Putamen (tissue), 1 donor: ENCODE data around the gene TK1.
"Not testable (repeated sequence)": the region's sequence is repeated elsewhere in the genome, so short reads cannot be mapped to it uniquely, and the experiment has no call there.

Experiments
- DNase-seq: peaks from one replicate; pipeline ENCODE4 v3.0.0-alpha.2; 2016; ENCODE audit warnings: low spot score

Gene TK1

DNA sequence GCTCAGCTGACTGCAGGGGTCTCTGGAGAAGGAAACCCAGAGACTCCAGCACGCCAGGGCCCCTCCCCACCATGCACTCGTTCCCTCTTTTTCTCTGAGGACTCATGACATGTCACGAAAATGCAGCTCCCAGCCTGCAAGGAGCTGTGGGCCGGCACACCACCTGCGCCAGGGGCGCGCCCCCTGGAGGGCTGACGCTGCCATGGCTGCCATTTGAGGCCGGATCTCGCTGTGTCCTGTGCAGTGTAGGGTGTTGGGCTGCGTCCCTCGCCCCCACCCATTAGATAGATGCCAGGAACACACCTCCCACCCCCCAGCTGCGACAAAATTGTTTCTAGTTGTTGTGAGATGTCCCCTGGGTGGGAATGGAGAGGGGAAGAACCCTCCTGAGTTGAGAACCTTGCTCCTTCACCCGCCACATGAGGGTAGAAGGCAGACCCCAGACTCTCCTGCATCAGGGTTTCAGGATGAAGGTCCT lies 10.3 kb downstream of the TK1 start:
- peak; percentile 57 for DNase-seq

DNA sequence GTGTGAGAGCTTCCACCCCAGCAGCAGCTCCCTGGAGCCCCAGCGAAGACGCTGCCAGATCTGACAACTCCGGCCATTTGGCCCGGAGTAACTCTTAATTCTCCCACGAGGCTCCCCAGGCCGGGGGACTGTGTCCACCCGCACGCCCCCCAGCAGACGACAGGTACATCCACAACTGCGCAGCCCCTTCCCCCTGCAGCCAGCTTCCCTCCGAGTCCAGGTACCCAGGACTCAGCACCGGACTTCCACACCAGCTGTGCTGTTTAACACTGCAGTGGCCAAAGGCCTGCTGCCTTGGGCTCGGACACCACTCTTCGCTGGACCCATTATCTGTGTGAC lies 11.2 kb downstream of the TK1 start:
- DNase-seq: no peak

DNA sequence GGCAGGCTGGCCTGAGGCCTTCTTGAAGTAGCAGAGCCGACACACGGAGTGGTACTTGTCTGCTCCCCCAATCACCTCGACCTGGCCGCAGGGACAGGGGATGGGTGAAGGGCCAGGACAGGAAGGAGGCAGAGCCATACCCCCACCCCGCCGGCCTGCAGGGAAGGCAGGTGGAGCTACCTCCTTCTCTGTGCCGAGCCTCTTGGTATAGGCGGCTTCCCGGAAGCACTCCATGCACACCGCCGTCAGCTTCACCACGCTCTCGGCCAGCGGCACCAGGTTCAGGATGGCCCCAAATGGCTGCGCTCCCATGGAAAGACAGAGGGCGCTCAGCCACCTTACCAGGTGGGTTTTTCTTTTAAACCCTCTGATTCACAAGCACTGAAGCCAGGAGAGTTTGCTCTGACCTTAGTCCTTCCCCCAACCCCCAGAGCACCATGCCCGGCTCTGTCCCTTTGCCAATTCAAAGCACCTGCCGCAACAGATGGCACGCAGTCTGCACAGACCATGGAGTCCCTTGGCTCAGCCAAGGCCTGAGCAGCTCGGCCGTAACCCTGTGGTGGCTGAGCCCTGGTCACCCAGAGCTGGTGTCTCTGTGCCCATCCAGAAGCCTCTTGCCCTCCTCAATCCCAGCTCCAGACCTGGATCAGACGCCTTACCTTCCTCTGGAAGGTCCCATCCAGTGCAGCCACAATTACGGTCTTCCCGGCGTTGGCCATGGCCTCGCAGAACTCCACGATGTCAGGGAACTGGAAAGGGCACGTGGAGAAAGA lies 11.8 kb downstream of the TK1 start:
- no peak for DNase-seq

DNA sequence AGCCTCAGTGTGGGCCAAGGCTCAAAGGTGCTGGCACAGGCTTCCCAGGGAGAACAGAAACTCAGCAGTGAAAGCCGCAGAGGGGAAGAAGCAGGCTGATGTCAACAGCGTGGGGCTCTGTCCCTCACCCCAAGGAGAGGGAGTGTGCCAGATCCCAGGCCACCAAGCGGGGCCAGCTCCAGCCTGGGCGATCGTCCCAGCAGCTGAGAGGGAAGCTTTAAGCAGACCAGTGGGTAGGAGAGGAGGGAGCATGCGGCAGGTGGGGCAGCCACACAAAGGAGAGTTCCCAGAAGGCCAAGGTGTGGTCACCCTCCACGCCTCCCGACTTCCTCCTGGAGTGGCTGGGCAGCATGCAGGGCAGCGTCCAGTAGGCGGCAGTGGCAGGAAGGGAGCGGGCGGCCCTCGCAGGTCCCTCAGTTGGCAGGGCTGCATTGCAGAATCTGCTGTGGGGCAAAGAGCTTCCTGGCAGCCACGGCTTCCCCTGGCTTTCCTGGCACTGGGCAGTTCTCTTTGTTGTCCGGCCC lies 12.4 kb downstream of the TK1 start:
- peak; percentile 82 for DNase-seq

DNA sequence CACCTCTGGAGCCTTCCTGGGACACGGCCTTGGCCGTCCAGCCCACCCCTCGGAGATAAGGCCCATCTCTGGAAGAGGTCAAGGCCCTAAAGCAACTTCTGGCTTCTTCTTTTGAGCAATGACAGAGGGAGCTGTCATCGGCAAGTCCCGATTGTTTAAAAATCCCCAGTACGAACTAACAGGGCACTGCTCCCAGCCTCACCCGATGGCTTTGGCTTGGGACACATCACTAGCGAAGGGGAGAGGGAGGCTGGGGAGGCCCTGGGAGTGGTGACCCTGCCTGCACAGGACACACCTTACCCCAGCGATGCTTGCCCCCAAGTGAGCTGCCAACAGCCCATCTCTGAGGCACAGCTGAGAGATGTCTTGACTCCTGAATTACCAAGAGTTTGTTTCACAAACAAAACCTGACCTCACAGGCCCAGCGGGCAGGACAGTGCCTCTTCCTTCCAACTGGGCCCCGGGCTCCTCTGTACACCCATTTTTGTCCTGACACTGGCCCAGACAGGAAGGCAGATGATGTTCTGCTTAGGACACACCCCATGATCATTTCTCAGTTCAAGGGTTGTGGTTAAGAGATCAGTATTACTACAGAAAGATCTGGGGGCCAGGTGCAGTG lies 13.6 kb downstream of the TK1 start:
- DNase-seq: no peak

DNA sequence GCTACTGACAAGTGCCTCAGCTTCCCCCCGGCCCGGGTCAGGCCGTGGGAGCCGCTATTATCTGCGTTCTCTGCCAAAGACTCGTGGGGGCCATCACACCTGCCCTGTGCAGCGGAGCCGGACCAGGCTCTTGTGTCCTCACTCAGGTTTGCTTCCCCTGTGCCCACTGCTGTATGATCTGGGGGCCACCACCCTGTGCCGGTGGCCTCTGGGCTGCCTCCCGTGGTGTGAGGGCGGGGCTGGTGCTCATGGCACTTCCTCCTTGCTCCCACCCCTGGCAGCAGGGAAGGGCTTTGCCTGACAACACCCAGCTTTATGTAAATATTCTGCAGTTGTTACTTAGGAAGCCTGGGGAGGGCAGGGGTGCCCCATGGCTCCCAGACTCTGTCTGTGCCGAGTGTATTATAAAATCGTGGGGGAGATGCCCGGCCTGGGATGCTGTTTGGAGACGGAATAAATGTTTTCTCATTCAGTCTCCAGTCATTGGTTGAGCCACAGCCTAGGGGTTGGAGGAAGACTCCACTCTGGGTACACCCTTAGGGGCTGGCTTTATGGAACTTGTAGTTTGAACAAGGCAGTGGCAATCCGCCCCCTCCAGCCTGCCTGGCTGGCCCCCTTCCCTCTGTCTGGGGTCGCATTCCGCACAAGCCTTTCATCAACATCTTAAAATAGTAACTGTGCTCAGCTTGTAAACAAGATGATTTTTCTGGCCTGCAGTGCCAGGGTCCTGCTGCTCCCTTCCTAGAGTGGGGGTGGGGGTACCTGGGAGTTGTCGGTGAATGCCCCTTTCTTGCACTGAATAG lies 14.4 kb downstream of the TK1 start:
- no peak for DNase-seq

DNA sequence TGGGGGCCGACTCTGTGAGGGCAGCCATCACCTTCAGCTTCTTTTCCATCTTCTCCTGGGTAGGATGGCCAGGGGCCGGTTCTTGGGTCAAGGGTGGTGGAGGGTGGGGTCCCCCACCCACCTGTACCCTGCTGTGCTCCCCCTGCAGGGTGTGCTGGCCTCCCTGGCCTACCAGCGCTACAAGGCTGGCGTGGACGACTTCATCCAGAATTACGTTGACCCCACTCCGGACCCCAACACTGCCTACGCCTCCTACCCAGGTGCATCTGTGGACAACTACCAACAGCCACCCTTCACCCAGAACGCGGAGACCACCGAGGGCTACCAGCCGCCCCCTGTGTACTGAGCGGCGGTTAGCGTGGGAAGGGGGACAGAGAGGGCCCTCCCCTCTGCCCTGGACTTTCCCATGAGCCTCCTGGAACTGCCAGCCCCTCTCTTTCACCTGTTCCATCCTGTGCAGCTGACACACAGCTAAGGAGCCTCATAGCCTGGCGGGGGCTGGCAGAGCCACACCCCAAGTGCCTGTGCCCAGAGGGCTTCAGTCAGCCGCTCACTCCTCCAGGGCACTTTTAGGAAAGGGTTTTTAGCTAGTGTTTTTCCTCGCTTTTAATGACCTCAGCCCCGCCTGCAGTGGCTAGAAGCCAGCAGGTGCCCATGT lies 15.1 kb downstream of the TK1 start:
- not testable (repeated sequence) for DNase-seq

DNA sequence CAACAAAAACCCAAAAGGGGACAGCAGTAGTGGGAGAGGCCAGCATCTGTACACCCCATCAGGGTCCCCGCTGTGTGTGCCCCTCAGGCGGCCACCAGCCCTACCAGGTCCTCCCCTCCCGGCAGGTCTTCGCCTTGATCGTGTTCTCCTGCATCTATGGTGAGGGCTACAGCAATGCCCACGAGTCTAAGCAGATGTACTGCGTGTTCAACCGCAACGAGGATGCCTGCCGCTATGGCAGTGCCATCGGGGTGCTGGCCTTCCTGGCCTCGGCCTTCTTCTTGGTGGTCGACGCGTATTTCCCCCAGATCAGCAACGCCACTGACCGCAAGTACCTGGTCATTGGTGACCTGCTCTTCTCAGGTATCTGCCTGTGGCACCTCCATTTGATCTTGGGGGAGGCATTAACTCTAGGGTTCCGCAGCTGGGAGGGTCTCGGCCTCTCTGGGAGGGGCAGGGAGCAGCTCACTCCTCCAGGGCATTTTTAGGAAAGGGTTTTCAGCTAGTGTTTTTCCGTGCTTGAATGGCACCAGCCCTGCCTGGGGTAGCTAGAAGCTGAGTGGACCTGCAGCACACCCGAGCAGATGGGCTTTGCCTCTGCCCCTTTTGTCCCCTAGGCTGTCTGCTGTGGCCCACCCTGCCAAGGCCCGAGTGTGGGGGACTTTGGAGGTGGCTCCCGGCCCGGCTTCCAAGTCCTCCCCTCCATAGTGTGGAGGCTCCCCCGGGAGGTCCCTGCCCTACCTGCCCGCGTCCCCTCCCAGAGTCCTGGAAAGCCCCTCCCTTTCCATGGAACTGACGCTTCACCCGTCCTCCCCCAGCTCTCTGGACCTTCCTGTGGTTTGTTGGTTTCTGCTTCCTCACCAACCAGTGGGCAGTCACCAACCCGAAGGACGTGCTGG lies 15.9 kb downstream of the TK1 start:
- no peak for DNase-seq

DNA sequence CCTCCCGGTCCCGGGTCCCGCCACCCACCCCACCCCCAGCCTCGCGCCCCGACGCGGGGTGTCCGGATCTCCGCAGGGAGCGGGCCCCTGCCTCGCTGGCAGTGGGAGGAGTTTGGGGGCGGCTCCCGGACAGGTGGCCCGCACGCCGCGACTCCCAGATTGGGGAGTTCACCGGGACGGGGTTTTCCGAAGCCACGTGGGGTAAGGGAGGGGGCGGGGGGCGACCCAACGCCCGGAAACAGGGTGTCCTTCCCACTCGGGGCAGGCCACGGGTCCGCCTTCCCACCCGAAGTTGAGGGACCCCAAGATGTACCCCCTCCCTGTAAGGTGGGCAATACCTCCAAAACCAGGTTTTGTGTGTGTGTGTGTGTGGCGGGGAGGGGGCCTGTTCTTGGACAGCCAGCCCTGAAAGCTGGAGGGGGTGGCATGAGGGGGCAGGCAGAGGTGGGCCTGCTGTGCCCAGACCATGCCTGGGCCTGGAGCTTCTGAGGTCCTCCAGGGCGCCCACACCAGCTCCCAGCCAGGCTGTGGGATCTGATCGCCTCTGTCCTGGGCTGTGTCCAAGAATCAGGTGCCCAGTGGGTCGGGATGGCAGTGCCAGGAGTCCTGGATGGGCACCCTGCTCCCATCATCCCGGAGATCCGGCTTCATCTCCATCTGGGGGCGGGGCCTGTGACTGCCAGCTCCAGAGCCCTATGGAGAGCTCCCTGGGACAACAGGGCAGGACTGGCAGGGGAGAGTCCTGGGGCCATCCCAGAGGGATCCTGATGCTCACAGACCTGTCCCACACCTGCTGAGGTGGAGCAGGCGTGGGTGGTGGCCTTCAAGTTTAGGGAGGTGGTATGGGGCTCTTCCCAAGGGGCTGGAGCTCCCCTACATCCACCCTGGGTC lies 17.7 kb downstream of the TK1 start:
- DNase-seq: peak; percentile 61

DNA sequence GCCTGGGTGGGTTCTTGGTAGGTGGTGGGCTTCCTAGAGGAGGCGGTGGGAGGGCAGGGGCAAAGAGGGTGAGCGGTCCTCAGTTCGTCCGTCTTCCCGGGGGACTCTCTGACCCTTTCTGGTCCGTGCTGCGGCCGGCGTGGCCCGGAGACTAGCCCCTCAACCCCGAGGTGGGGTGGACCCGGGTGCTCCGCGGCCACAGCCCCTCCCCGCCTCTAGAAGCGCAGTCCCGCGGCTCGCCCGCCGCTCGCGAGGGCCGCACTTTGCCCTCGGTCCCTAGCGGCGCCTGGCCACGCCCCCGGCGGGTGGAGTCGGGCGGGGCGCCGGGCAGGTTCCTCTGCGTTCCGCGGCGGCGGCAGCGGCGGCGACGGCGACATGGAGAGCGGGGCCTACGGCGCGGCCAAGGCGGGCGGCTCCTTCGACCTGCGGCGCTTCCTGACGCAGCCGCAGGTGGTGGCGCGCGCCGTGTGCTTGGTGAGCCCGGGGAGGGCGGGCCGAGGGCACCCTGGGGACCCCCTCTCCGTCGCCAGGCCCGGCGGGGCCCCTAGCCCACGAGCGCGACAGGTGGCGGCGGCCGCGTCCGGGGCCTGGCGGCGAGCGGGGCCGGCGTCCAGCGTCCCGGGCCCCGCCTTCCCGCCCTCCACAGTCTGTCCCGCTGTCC lies 18.5 kb downstream of the TK1 start, which contains the start of gene SYNGR2:
Gene SYNGR2 (plus strand): TSS at position 340 of the 661 bp plus-strand sequence. CDS start 36 bp downstream, at position 376.
- peak; percentile 77 for DNase-seq

DNA sequence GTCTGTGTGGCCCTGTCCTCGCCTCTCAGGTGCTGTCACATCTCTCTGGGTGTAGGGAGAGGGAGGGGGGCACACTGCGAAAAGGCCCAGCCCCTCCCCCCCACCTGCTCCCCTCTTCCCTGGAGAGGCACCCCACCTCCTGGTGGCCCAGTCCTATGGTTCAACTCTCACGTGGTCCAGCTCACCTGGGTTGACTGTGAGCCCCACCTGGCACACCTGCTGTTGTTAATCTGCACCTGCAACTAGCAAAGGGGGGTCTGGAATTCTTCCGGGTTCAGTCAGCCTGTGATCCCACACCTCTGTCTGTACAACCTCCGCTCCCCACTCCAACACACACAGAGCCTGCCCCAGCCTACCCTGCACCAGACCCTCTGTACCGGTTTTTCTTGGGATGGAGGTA lies 20.4 kb downstream of the TK1 start:
- DNase-seq: no peak

DNA sequence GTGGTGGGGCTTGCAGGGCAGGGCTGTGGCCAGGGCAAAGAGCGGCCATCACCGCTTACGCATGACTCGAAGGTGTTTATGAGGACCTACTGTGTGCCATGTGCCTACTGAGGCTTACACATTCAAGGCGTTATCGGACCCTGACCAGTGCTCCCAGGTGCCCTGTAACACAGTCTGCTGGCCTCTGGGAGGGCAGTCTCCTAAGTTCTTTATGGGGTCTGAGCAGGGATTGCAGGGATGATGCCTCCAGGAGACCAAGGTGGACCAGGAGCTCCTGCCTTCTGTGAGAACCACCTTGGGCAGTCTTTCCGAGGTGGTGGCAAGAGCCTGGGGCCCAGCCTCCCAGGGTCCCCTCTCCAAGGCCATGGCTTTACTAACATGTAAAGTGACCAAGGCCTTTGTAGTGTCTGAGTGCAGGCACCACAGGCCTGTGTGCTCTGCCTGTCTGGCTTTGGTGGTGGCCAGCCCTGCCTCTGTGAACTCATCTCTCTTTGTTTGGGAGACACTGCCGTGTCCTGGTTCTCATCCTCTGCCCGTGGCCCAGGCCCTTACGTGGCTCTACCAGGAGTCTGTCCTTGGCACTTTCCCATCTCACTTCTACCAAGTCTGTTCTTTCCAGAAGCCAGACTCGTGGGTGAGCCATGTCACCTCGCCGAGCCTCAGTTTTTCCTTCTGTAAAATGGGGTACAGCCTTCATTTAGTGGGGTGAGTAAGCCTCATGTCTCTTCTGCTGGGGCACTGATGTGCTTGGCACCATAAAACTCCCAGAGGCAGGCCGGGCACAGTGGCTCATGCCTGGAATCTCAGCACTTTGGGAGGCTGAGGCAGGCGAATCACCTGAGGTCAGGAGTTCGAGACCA lies 21.9 kb downstream of the TK1 start:
- no peak for DNase-seq

DNA sequence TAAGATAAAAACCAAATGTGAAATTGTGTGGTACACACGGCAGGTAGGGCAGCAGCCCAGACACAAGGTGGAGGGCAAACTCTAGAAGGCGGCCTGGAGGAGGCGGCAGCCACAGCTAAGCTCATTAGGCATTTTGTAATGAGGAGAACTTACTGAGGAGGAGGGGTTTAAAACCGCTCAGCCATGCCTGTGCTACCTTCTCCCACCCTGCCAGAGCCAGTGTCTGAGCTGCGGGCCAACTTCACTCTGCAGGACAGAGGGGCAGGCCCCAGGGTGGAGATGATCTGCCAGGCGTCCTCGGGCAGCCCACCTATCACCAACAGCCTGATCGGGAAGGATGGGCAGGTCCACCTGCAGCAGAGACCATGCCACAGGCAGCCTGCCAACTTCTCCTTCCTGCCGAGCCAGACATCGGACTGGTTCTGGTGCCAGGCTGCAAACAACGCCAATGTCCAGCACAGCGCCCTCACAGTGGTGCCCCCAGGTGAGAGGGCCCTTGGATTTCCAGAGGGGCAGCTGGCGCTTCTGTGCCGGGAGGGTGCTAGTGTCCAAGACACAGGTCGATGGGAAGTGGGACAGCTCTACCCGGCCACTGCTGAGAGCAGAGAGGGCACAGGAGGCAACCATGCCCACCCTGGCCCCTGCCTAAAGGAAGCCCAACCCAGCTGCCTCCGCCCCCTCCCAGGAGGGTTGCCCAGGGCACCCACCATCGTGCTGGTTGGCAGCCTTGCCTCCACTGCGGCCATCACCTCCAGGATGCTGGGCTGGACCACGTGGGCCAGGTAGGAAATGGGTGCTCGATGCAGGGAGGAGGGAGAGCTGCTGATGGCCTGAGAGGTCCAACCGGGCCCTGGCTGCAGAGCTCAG lies 22.7 kb downstream of the TK1 start:
- no peak for DNase-seq

DNA sequence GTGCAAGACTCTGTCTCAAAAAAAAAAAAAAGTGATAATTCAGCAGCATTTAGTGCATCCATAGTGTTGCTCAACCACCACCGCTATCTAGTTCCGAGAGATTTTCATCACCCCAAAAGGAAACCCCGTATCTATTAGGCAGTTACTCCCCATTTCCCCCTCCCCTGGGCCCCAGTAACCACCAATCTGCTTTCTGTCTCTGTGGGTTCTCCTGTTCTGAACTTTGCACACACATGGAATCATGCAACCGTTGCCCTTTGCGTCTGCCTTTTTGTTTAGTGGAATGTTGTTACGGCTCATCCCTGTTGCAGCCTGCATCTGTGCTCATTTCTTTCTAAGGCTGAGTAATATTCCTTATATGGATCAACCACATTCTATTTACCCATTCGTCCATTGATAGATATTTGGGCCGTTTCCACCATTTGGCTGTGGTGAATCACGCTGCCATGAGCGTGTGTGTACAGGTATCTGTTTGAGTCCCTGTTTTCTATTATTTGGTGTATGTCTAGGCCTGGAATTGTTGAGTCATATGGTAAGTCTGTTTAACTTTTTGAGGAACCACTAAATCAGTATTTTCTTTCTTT lies 27.2 kb downstream of the TK1 start:
- DNase-seq: no peak

DNA sequence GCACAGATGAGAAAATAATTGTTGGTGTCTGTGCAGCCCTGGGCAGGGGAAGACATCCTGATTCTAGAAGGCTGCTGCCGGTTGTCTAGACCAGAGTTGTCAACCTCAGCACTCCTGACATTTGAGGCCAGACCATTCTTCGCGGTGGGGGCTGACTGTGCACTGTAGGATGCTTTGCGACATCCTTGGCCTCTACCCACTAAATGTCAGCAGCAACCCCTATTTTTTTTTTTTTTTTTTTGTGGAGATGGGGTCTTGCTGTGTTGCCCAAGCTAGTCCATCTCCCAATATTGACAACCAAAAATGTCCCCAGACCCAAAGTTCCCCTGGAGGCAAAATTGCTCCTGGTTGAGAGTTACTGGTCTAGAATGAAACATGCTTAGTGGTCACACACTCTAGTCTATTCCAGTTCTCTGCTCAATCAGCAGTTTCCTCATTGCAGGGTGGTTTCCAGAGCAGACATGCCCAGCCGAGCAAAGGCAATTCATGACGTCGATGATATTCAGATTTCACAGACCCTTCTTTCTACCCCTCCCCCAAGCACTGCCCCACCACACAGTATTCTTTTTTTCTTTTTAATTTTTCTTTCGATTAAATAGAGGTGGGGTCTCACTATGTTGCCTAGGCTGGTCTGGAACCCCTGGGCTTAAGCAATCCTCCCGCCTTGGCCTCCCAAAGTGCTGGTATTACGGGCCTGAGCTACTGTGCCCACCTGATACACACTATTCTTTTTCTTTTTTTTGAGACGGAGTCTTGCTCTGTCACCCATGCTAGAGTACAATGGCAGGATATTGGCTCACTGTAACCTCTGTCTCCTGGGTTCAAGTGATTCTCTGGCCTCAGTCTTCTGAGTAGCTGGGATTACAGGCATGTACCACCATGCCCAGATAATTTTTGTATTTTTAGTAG lies 31.7 kb downstream of the TK1 start:
- no peak for DNase-seq

DNA sequence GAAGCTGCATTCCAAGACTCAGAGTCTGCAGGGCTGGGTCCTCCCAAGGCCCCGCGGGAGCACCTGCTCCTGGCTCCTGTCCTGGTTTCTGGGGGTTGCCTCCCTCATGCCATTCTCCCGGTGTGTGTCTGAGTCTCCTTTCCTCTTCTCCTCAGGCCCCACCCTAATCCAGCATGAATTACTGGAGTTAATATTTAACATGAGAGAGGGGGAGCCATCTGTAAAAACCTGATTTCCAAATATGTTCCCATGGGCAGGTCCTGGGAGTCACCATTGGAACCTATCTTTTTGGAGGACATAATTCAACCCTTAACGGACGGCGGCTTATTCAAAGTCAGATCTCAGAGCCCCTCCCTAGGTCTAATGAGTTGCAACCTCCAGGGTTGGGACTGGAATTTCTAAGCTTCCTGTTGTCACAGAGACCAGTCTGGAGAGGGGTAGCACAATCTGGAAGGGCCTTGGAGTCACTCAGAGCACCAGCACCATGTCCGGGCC lies 35.3 kb downstream of the TK1 start:
- DNase-seq: no peak
